ENCODE results near the gene CER1. TPM values are rescaled to one million over a fixed set of nuclear protein-coding genes. Genes with fewer than 3 reads are reported as not detected.

CER1 gene, protein sequence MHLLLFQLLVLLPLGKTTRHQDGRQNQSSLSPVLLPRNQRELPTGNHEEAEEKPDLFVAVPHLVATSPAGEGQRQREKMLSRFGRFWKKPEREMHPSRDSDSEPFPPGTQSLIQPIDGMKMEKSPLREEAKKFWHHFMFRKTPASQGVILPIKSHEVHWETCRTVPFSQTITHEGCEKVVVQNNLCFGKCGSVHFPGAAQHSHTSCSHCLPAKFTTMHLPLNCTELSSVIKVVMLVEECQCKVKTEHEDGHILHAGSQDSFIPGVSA
- total RNA-seq (2014; rRNA removed) (not detected in 2 replicates), Bru-seq, nascent RNA (not detected), BruChase-seq, experiment 1, labeled RNA remaining after a 6-hour chase (not detected), BruChase-seq, experiment 2, labeled RNA remaining after a 2-hour chase (not detected)
- long read RNA-seq = 0 reads

GRCh38 chr9:14722391-14723035 is at the start of gene CER1:
Gene CER1 (minus strand): TSS chr9:14722733. CDS start chr9:14722672, 61 bp downstream.
- intact Hi-C loops (cut with micrococcal nuclease) = no loop called here
- H3K79me2 ChIP-seq (ENCODE audit: low read length) = no peaks in the 10 kb centered on the region
- no peak within 1 kb of the TSS for H3K4me3 ChIP-seq (ENCODE audit: low read length)
- no peak within 1 kb of the TSS for H3K4me2 ChIP-seq (ENCODE audit: low read length)
- DNase-seq (no peak), ATAC-seq (no peak)
- no TSS peak for BruUV-seq (replicated peaks)
- H3K36me3 ChIP-seq (ENCODE audit: low read depth, low read length) = no peaks in the 10 kb centered on the region
- H3K9me3 ChIP-seq (ENCODE audit: low read length) = no peaks in the 10 kb centered on the region
- ChIA-PET CTCF (no interaction called here), POLR2A (ENCODE audit: unreplicated experiment) (no interaction called here)
- H3K4me1 ChIP-seq (ENCODE audit: insufficient read depth, low read length) = no peaks in the 10 kb centered on the region
- no peak within 1 kb of the TSS for H2AFZ ChIP-seq (ENCODE audit: low read length)
- H3K9ac ChIP-seq (ENCODE audit: low read length) = no peak within 1 kb of the TSS
- no peak within 1 kb of the TSS for H3K27ac ChIP-seq (ENCODE audit: low read length)
- no peaks in the 10 kb centered on the region for H3K9me2 ChIP-seq (replicated peaks; ENCODE audit: low read length)
- no peaks in the 10 kb centered on the region for H4K20me1 ChIP-seq (ENCODE audit: low read length)
- no peaks in the 10 kb centered on the region for H3K27me3 ChIP-seq (ENCODE audit: low read length)
- TF ChIP-seq CTCF (conservative IDR thresholded peaks at IDR 0.05; ENCODE audit: low read depth, low read length) (no peak), EZH2phosphoT487 (IDR thresholded peaks at IDR 0.05; ENCODE audit: borderline replicate concordance, low read length) (no peak), EZH2 (IDR thresholded peaks at IDR 0.05; ENCODE audit: low read length, unreplicated experiment) (no peak)
- no peaks in the 10 kb centered on the region for H3F3A ChIP-seq (ENCODE audit: low read length, unreplicated experiment)

- H3F3A ChIP-seq (ENCODE audit: low read length, unreplicated experiment) = no peaks in the 10 kb centered on the region
- ATAC-seq (no peak), DNase-seq (no peak)
- intact Hi-C loops (cut with micrococcal nuclease) = no loop called here
- H3K27me3 ChIP-seq (ENCODE audit: low read length) = no peaks in the 10 kb centered on the region
- no peaks in the 10 kb centered on the region for H4K20me1 ChIP-seq (ENCODE audit: low read length)
- H3K4me3 ChIP-seq (ENCODE audit: low read length) = no peak overlapping the region
- H2AFZ ChIP-seq (ENCODE audit: low read length) = no peak overlapping the region
- no peaks in the 10 kb centered on the region for H3K36me3 ChIP-seq (ENCODE audit: low read depth, low read length)
- no peaks in the 10 kb centered on the region for H3K9me3 ChIP-seq (ENCODE audit: low read length)
- peaks cover 15% of the 10 kb centered on the region for H3K4me1 ChIP-seq (ENCODE audit: insufficient read depth, low read length)
- no TSS peak for BruUV-seq (replicated peaks)
- TF ChIP-seq CTCF (conservative IDR thresholded peaks at IDR 0.05; ENCODE audit: low read depth, low read length) = no peak
- no peak for TF ChIP-seq EZH2 (IDR thresholded peaks at IDR 0.05; ENCODE audit: low read length, unreplicated experiment)
- H3K9ac ChIP-seq (ENCODE audit: low read length) = no peak overlapping the region
- H3K4me2 ChIP-seq (ENCODE audit: low read length) = no peak overlapping the region
- no peaks in the 10 kb centered on the region for H3K9me2 ChIP-seq (replicated peaks; ENCODE audit: low read length)
- H3K79me2 ChIP-seq (ENCODE audit: low read length) = no peaks in the 10 kb centered on the region
- no peak overlapping the region for H3K27ac ChIP-seq (ENCODE audit: low read length)
- ChIA-PET POLR2A (ENCODE audit: unreplicated experiment) (no interaction called here), CTCF (no interaction called here)
These were observed 48.1 kb upstream of the CER1 start for GRCh38 chr9:14770592-14770991.

DNA sequence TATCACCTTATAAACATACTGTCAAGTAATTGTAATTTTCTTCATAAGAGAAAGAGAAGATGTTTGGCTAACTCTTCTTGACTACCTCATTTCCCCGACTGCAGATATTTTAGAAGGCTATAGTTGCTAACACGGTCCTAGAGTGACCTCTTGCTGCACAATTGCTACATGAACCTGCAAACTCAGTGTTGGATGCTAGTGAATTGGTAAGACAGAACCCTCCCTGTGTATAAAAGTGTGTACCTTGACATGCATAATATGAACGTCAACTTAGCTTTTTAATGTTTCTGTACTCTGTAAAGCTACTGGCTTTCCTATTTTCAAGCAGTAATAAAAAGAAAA is 46.7 kb upstream of the CER1 start:
- ATAC-seq = peak; percentile 94
- H3K4me3 ChIP-seq (ENCODE audit: low read length) = no peak overlapping the region

More for the DNA sequence above, 46.7 kb upstream of the CER1 start:
- POLR2A ChIA-PET (ENCODE audit: unreplicated experiment) = no interaction called here
- TF ChIP-seq EZH2phosphoT487 (IDR thresholded peaks at IDR 0.05; ENCODE audit: borderline replicate concordance, low read length) = no peak
- peak; percentile 65 for TF ChIP-seq CTCF (conservative IDR thresholded peaks at IDR 0.05; ENCODE audit: low read depth, low read length)
- TF ChIP-seq EZH2 (IDR thresholded peaks at IDR 0.05; ENCODE audit: low read length, unreplicated experiment) = no peak
- Histone ChIP-seq H3K36me3 (ENCODE audit: low read depth, low read length) (no peaks in the 10 kb centered on the region), H3K4me2 (ENCODE audit: low read length) (peak overlapping the region; percentile 81), H3K4me1 (ENCODE audit: insufficient read depth, low read length) (peaks cover 15% of the 10 kb centered on the region), H3K9me2 (replicated peaks; ENCODE audit: low read length) (no peaks in the 10 kb centered on the region), H3K27me3 (ENCODE audit: low read length) (no peaks in the 10 kb centered on the region), H4K20me1 (ENCODE audit: low read length) (no peaks in the 10 kb centered on the region), H3K9ac (ENCODE audit: low read length) (no peak overlapping the region), H3K79me2 (ENCODE audit: low read length) (no peaks in the 10 kb centered on the region), H3K27ac (ENCODE audit: low read length) (no peak overlapping the region), H3F3A (ENCODE audit: low read length, unreplicated experiment) (no peaks in the 10 kb centered on the region), H3K9me3 (ENCODE audit: low read length) (no peaks in the 10 kb centered on the region), H2AFZ (ENCODE audit: low read length) (no peak overlapping the region)
- intact Hi-C loops (cut with micrococcal nuclease) = loop anchor here (1.0 to 5.0 kb wide), 3 partner anchors 78 to 304 kb away; no protein-coding TSS in a partner anchor
- CTCF ChIA-PET = interaction anchor here (0.9 to 1.1 kb wide), 2 partner anchors 108 to 160 kb away, joined by 3 to 4 read pairs; no protein-coding TSS in a partner anchor
- DNase-seq = peak; percentile 63
- no TSS peak for BruUV-seq (replicated peaks)
